GM18858 (cell line): Measurements from ENCODE around the gene SHQ1.

Experiments used
- ATAC-seq: cut with Tn5 transposase; IDR thresholded peaks from one replicate; pipeline ENCODE4 v1.9.1; 2021; ENCODE audit not compliant: unreplicated experiment

The SHQ1 gene

GRCh38 chr3:72847751-72848702 lies at the start of gene SHQ1:
Gene SHQ1, minus strand, starts transcription at chr3:72848445. Its CDS starts 105 bp downstream, at chr3:72848340.
- peak; percentile 66 for ATAC-seq

- no peak for ATAC-seq
Observed at GRCh38 chr3:72897758-72898007, 49.4 kb upstream of the SHQ1 start.

- no peak for ATAC-seq
Observed at GRCh38 chr3:72896996-72897757, 48.9 kb upstream of the SHQ1 start.

GRCh38 chr3:72894976-72895552 lies 46.8 kb upstream of the SHQ1 start:
- no peak for ATAC-seq

- no peak for ATAC-seq
Observed at GRCh38 chr3:72892870-72893269, 44.6 kb upstream of the SHQ1 start.

GRCh38 chr3:72892081-72892775 lies 44.0 kb upstream of the SHQ1 start:
- ATAC-seq, result no peak

- no peak for ATAC-seq
Observed at GRCh38 chr3:72891053-72891855, 43.0 kb upstream of the SHQ1 start.

- no peak for ATAC-seq
Observed at GRCh38 chr3:72890166-72890925, 42.1 kb upstream of the SHQ1 start.

- ATAC-seq, result no peak
Observed at GRCh38 chr3:72889310-72890165, 41.3 kb upstream of the SHQ1 start.

GRCh38 chr3:72888546-72889309 lies 40.5 kb upstream of the SHQ1 start:
- no peak for ATAC-seq

- ATAC-seq, result no peak
Observed at GRCh38 chr3:72887705-72888545, 39.7 kb upstream of the SHQ1 start, which contains the start of gene GXYLT2. Gene GXYLT2, plus strand, starts transcription at chr3:72888046. Its CDS starts 188 bp downstream, at chr3:72888234.

GRCh38 chr3:72887343-72887704 lies 39.1 kb upstream of the SHQ1 start:
- ATAC-seq, result no peak

GRCh38 chr3:72872183-72872582 lies 23.9 kb upstream of the SHQ1 start:
- ATAC-seq, result no peak

GRCh38 chr3:72862314-72863090 lies 14.3 kb upstream of the SHQ1 start:
- no peak for ATAC-seq

GRCh38 chr3:72860846-72861245 lies 12.6 kb upstream of the SHQ1 start:
- no peak for ATAC-seq

- no peak for ATAC-seq
Observed at GRCh38 chr3:72860053-72860452, 11.8 kb upstream of the SHQ1 start.
